ENCODE measurements around the gene MYO9A. TPM values are rescaled to one million over a fixed set of nuclear protein-coding genes. Genes with fewer than 3 reads are reported as not detected.

The MYO9A gene
- total and polyA plus RNA-seq, 2 experiments from 2014 or later = 13.1 to 42.8 TPM

- 92% methylated on average over 1 of the region's 1 CpG for WGBS (ENCODE audit: low lambda C conversion rate, missing lambda C conversion rate)
- DNase-seq (ENCODE audit: low spot score) = no peak
- Histone ChIP-seq H3K4me1 (ENCODE audit: insufficient read depth) (no peaks in the 10 kb centered on the region), H3K9me3 (ENCODE audit: low read depth) (no peaks in the 10 kb centered on the region), H3K79me2 (no peaks in the 10 kb centered on the region), H3K4me3 (no peak overlapping the region), H4K20me1 (ENCODE audit: insufficient read depth, poor library complexity, severe bottlenecking) (no peaks in the 10 kb centered on the region), H2AFZ (no peak overlapping the region), H3K9me2 (replicated peaks; ENCODE audit: insufficient read depth) (no peaks in the 10 kb centered on the region), H3K4me2 (no peak overlapping the region), H3K27me3 (no peaks in the 10 kb centered on the region), H3K36me3 (replicated peaks; ENCODE audit: insufficient read depth, low read depth) (no peaks in the 10 kb centered on the region), H3K27ac (no peak overlapping the region)
- no peak for TF ChIP-seq CTCF (IDR thresholded peaks at IDR 0.05; ENCODE audit: poor library complexity)
- TF ChIP-seq EZH2phosphoT487 (IDR thresholded peaks at IDR 0.05; ENCODE audit: low read depth, severe bottlenecking, unreplicated experiment) = no peak
- no peak for TF ChIP-seq EZH2 (IDR thresholded peaks at IDR 0.05; ENCODE audit: borderline replicate concordance)
These were observed 186.7 kb downstream of the MYO9A start for GRCh38 chr15:71931261-71931660.

DNA sequence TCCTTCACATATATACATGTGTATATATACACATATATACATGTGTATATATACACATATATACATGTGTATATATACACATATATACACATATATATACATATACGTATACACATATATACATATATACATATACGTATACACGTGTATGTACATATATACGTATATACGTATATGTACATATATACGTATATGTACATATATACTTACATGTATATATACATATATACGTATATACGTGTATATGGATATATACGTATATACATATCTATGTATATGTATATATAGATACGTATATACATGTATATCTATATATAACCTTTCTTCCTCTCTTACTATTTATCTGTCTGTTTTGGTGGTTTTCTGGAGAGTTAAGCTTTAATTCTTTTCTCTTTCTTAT, 192.8 kb downstream of the MYO9A start:
- DNase-seq (ENCODE audit: low spot score) = no peak
- no peaks in the 10 kb centered on the region for H3K27me3 ChIP-seq
- no peaks in the 10 kb centered on the region for H4K20me1 ChIP-seq (ENCODE audit: insufficient read depth, poor library complexity, severe bottlenecking)
- no peaks in the 10 kb centered on the region for H3K36me3 ChIP-seq (replicated peaks; ENCODE audit: insufficient read depth, low read depth)
- H3K79me2 ChIP-seq = no peaks in the 10 kb centered on the region
- H3K4me2 ChIP-seq = no peak overlapping the region
- no peaks in the 10 kb centered on the region for H3K9me2 ChIP-seq (replicated peaks; ENCODE audit: insufficient read depth)
- H2AFZ ChIP-seq = no peak overlapping the region
- no peak overlapping the region for H3K27ac ChIP-seq
- H3K4me1 ChIP-seq (ENCODE audit: insufficient read depth) = no peaks in the 10 kb centered on the region
- H3K4me3 ChIP-seq = no peak overlapping the region
- H3K9me3 ChIP-seq (ENCODE audit: low read depth) = no peaks in the 10 kb centered on the region
- 96% methylated on average over 4 of the region's 10 CpGs for WGBS (ENCODE audit: low lambda C conversion rate, missing lambda C conversion rate)
- TF ChIP-seq CTCF (IDR thresholded peaks at IDR 0.05; ENCODE audit: poor library complexity) = no peak
- TF ChIP-seq EZH2 (IDR thresholded peaks at IDR 0.05; ENCODE audit: borderline replicate concordance) = no peak
- TF ChIP-seq EZH2phosphoT487 (IDR thresholded peaks at IDR 0.05; ENCODE audit: low read depth, severe bottlenecking, unreplicated experiment) = no peak

DNA sequence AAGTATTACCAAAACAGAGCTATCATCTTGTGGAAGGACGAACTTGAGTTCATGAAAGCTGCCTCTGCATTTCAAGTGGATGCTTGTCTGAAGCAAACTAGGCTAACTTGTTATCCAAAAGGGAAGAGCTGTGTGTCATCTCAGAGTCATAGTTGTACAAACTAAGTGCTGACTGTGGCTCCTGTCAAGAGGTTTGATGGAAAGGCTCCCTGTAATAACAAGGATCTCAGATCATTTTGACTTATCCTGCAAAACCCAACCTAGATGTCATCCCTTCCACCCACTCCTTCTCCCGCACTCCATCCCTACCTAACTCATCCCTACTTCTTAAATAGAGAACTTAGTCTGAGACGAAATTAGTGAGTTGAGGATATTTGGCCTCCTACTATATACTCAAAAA, 196.8 kb downstream of the MYO9A start:
- no peaks in the 10 kb centered on the region for H3K79me2 ChIP-seq

More for the DNA sequence above, 196.8 kb downstream of the MYO9A start:
- no peak for DNase-seq (ENCODE audit: low spot score)
- WGBS (ENCODE audit: low lambda C conversion rate, missing lambda C conversion rate) = 95% methylated on average over 3 of the region's 3 CpGs
- no peaks in the 10 kb centered on the region for H3K9me2 ChIP-seq (replicated peaks; ENCODE audit: insufficient read depth)
- no peak overlapping the region for H3K4me3 ChIP-seq
- no peaks in the 10 kb centered on the region for H3K4me1 ChIP-seq (ENCODE audit: insufficient read depth)
- no peak overlapping the region for H3K27ac ChIP-seq
- no peaks in the 10 kb centered on the region for H3K27me3 ChIP-seq
- no peak for TF ChIP-seq EZH2phosphoT487 (IDR thresholded peaks at IDR 0.05; ENCODE audit: low read depth, severe bottlenecking, unreplicated experiment)
- TF ChIP-seq CTCF (IDR thresholded peaks at IDR 0.05; ENCODE audit: poor library complexity) = no peak
- TF ChIP-seq EZH2 (IDR thresholded peaks at IDR 0.05; ENCODE audit: borderline replicate concordance) = no peak
- H3K9me3 ChIP-seq (ENCODE audit: low read depth) = no peaks in the 10 kb centered on the region
- peaks cover under 1% of the 10 kb centered on the region for H3K36me3 ChIP-seq (replicated peaks; ENCODE audit: insufficient read depth, low read depth)
- H4K20me1 ChIP-seq (ENCODE audit: insufficient read depth, poor library complexity, severe bottlenecking) = no peaks in the 10 kb centered on the region
- no peak overlapping the region for H2AFZ ChIP-seq
- no peak overlapping the region for H3K4me2 ChIP-seq

Measured in hepatocyte (in vitro differentiated cells).